GM12878 (cell line): ENCODE results near the gene JAKMIP1. TPM values are rescaled to one million over a fixed set of nuclear protein-coding genes. Genes with fewer than 3 reads are reported as not detected.
A peak's percentile ranks its signal among the peaks of the same experiment; 100 is the strongest.

Experiments used
- ATAC-seq: fragments of 200-7000 bp; cut with Tn5 transposase; 3 replicates; pipeline ENCODE4 v1.9.1; 2020; ENCODE audit warnings: mild to moderate bottlenecking, moderate library complexity
- BruUV-seq: library from RNA; stranded (reverse); fragments of 400-500 nt; replicated peaks from 2 replicates; lab custom pipeline; 2021; lab: Mats Ljungman, UMichigan
- CTCF ChIA-PET: fragments of 300-600 bp; sonication (Branson Sonifier 250); formaldehyde crosslinking; extraction: SDS; loops from one replicate; lab custom pipeline; 2021; ENCODE audit warnings: inconsistent platforms; lab: Yijun Ruan, JAX
- POLR2A ChIA-PET: fragments of 350-600 bp; formaldehyde crosslinking; extraction: SDS; loops from one replicate; lab custom pipeline; 2021; ENCODE audit warnings: inconsistent platforms; lab: Charles Lee
- RAD21 ChIA-PET: fragments of 300-600 bp; sonication (Branson Sonifier 250); formaldehyde crosslinking; loops from one replicate; lab custom pipeline; 2023; ENCODE audit warnings: antibody characterized with exemption; ENCODE audit not compliant: unreplicated experiment; lab: Charles Lee
- SMC1A ChIA-PET: fragments of 300-600 bp; sonication (Branson Sonifier 250); formaldehyde crosslinking; loops from one replicate; lab custom pipeline; 2023; ENCODE audit not compliant: unreplicated experiment, uncharacterized antibody; lab: Charles Lee
- DNase-seq: peaks from one replicate; pipeline ENCODE4 v3.0.0-alpha.2; 2011; ENCODE audit warnings: low read depth, low spot score
- FAIRE-seq: peaks from 3 replicates; lab custom pipeline; 2011; peaks lifted over from hg19 to GRCh38; lab: Jason Lieb, UNC
- H2AFZ ChIP-seq: 2 replicates; pipeline ENCODE4 v1.6.0; 2011; ENCODE audit warnings: low read depth, low read length, control low read depth; ENCODE audit not compliant: control insufficient read depth
- H3K27ac ChIP-seq: 2 replicates; pipeline ENCODE4 v1.5.1; 2011; ENCODE audit warnings: control low read depth; ENCODE audit not compliant: control insufficient read depth, insufficient read depth
- H3K27me3 ChIP-seq, 2 experiments: replicated peaks in 1 of 2; 2 replicates each; pipeline versions ENCODE4 v1.6.0 to v1.6.1; 2011; ENCODE audit warnings: low read length in 1 of 2; ENCODE audit not compliant: control insufficient read depth in 2 of 2, insufficient read depth in 2 of 2
- H3K36me3 ChIP-seq, 2 experiments: 2 replicates each; pipeline ENCODE4 v1.5.1; 2011; ENCODE audit warnings: low read length in 1 of 2; ENCODE audit not compliant: control insufficient read depth in 2 of 2, insufficient read depth in 2 of 2
- H3K4me1 ChIP-seq: 2 replicates; pipeline ENCODE4 v1.6.1; 2011; ENCODE audit warnings: mild to moderate bottlenecking, low read length, moderate library complexity, mixed read lengths; ENCODE audit not compliant: control insufficient read depth, insufficient read depth
- H3K4me2 ChIP-seq: 2 replicates; pipeline ENCODE4 v1.6.0; 2011; ENCODE audit warnings: control low read depth; ENCODE audit not compliant: control insufficient read depth, insufficient read depth
- H3K4me3 ChIP-seq: fragments of 200-600 bp; sonication (generic); 2 replicates; pipeline ENCODE4 v1.5.1; 2016
- H3K79me2 ChIP-seq: 2 replicates; pipeline ENCODE4 v1.6.0; 2011; ENCODE audit warnings: low read length; ENCODE audit not compliant: control insufficient read depth, insufficient read depth
- H3K9ac ChIP-seq: 2 replicates; pipeline ENCODE4 v1.8.0; 2011; ENCODE audit warnings: low read length, control low read depth, mixed read lengths; ENCODE audit not compliant: control insufficient read depth, insufficient read depth
- H3K9me3 ChIP-seq: replicated peaks from 3 replicates; pipeline ENCODE4 v1.5.1; 2011; ENCODE audit warnings: mild to moderate bottlenecking, low read length; ENCODE audit not compliant: control insufficient read depth, insufficient read depth
- H4K20me1 ChIP-seq: 2 replicates; pipeline ENCODE4 v1.6.0; 2011; ENCODE audit not compliant: control insufficient read depth, insufficient read depth
- BCLAF1 ChIP-seq: fragments of 450-650 bp; IDR thresholded peaks from 2 replicates; pipeline ENCODE4 v1.6.1; 2017; ENCODE audit warnings: antibody characterized with exemption, mild to moderate bottlenecking, moderate library complexity
- CTCF ChIP-seq, 3 experiments: IDR thresholded peaks in 2 of 3; conservative IDR thresholded peaks in 1 of 3; 2 replicates each; pipeline ENCODE4 v1.5.1; 2011; ENCODE audit warnings: low read depth in 3 of 3, low read length in 3 of 3, mild to moderate bottlenecking in 3 of 3, control low read depth in 2 of 3, moderate library complexity in 2 of 3, inconsistent platforms in 1 of 3, mixed read lengths in 1 of 3; ENCODE audit not compliant: control insufficient read depth in 2 of 3, insufficient read depth in 1 of 3; ENCODE audit errors: extremely low read depth in 1 of 3
- JUND ChIP-seq: IDR thresholded peaks from 2 replicates; pipeline ENCODE4 v1.6.1; 2012; ENCODE audit warnings: low read depth, mild to moderate bottlenecking, low read length, improper control_type of control experiment, moderate library complexity
- KAT2A ChIP-seq: conservative IDR thresholded peaks from 2 replicates; pipeline ENCODE4 v1.6.1; 2011; ENCODE audit warnings: low read depth, low read length; ENCODE audit not compliant: control insufficient read depth
- KLF5 ChIP-seq: fragments of 450-650 bp; IDR thresholded peaks from 2 replicates; pipeline ENCODE4 v1.6.1; 2014; ENCODE audit warnings: mild to moderate bottlenecking; ENCODE audit not compliant: partially characterized antibody
- TCF3 ChIP-seq: IDR thresholded peaks from 2 replicates; pipeline ENCODE4 v1.6.1; 2012; ENCODE audit warnings: low read depth, mild to moderate bottlenecking, low read length, borderline replicate concordance; ENCODE audit not compliant: insufficient read depth
- USF2 ChIP-seq: IDR thresholded peaks from 2 replicates; pipeline ENCODE4 v1.6.1; 2011; ENCODE audit warnings: low read depth, low read length, improper control_type of control experiment, borderline replicate concordance
- WGBS: methylation state at CpG from one replicate; pipeline ENCODE4 v1.1.6; 2016; ENCODE audit warnings: low lambda C conversion rate; ENCODE audit not compliant: insufficient replicate concordance, insufficient coverage; ENCODE audit errors: missing lambda C conversion rate; 5-methylcytosine and 5-hydroxymethylcytosine counted together
- in situ Hi-C: fragments of 300-500 bp; cut with MboI; formaldehyde crosslinking; loops from 9 replicates; pipeline ENCODE4 v1.14.3; 2018; ENCODE audit warnings: mixed read lengths
- intact Hi-C: fragments of 100-400 bp; cut with micrococcal nuclease; formaldehyde crosslinking; loops from one replicate; pipeline ENCODE4 v1.14.2; 2022; ENCODE audit not compliant: unreplicated experiment
- polyA plus RNA-seq, 11 experiments: library from polyadenylated mRNA; depleted of rRNA in 4 of 11; unstranded in 6 of 11; stranded (reverse) in 5 of 11; fragments of >200 nt; fragmentation: Nextera tagmentation in 4 of 11; fragmentation: Illumina TruSeq in 1 of 11; extraction: Ambion mirVana in 4 of 11; extraction: Trizol in 1 of 11; gene quantifications; 1 replicate in 1 of 11; 2 replicates in 10 of 11; pipeline versions ENCODE4 v1.2.1 to v1.2.3, GENCODE V29; 2011 to 2016; ENCODE audit warnings: inconsistent platforms in 2 of 11, missing spikeins in 2 of 11, low read depth in 1 of 11
- total RNA-seq, 4 experiments: library from RNA; depleted of rRNA in 3 of 4; stranded (reverse); fragments of >200 nt in 3 of 4; fragmentation: Illumina TruSeq in 1 of 4; extraction: Trizol in 1 of 4; gene quantifications; 2 replicates each; pipeline versions ENCODE4 v1.2.1 to v1.2.3, GENCODE V29; 2013 to 2021

JAKMIP1 gene
- total and polyA plus RNA-seq, 10 of the 15 experiments (the other 5 are each of a cell fraction or from before 2014, with no cell fraction given), result 0.52 to 16.7 (median 12.3) TPM

- in situ Hi-C loops (no loop called here), intact Hi-C loops (no loop called here)
- WGBS, result 31% methylated on average over 9 of the region's 9 CpGs
- ChIA-PET CTCF (interaction anchor here (0.9 to 1.5 kb wide), 5 partner anchors 9 to 78 kb away, joined by 3 to 6 read pairs (median 3); no protein-coding TSS in a partner anchor), SMC1A (interaction anchor here (1.3 to 1.5 kb wide), 3 partner anchors 8 to 26 kb away, joined by 3 to 5 read pairs (median 4); no protein-coding TSS in a partner anchor)
- no peak for DNase-seq
- H3K4me2 ChIP-seq, result no peak overlapping the region
- H3K4me3 ChIP-seq, result no peak overlapping the region
- TF ChIP-seq JUND (no peak), TCF3 (0 out of 2 replicates have a peak, but pooled peaks have one; percentile 15)
- TF ChIP-seq, all 136 proteins: peak for 1
- FAIRE-seq (no peak), ATAC-seq (no peak)
- RAD21 ChIA-PET, result interaction anchor here (1.0 kb wide), 2 partner anchors 18 to 28 kb away, joined by 3 to 4 read pairs; partner anchors contain the start of gene JAKMIP1
- Histone ChIP-seq H3K79me2 (peaks cover 3% of the 10 kb centered on the region; the same call in 1 of the 2 replicates), H3K27ac (no peak overlapping the region), H3K9ac (no peak overlapping the region), H3K36me3 (no peaks in the 10 kb centered on the region), H4K20me1 (no peaks in the 10 kb centered on the region), H3K4me1 (peaks cover 6% of the 10 kb centered on the region; the same call in 1 of the 2 replicates), H2AFZ (no peak overlapping the region; the same call in 1 of the 2 replicates), H3K9me3 (no peaks in the 10 kb centered on the region; the same call in 2 of the 3 replicates), H3K27me3 (no peaks in the 10 kb centered on the region)
- POLR2A ChIA-PET, result no interaction called here
- BruUV-seq, result no TSS peak
Observed at GRCh38 chr4:6172093-6172926, 28.0 kb downstream of the JAKMIP1 start.

- ChIA-PET POLR2A (no interaction called here), SMC1A (interaction anchor here (1.0 to 1.2 kb wide), 2 partner anchors 12 to 82 kb away, joined by 3 to 7 read pairs; no protein-coding TSS in a partner anchor), CTCF (no interaction called here), RAD21 (interaction anchor here (0.5 kb wide), 1 partner anchor 30 kb away, joined by 3 read pairs; no protein-coding TSS in a partner anchor)
- no TSS peak for BruUV-seq
- no peak for ATAC-seq
- H3K9ac ChIP-seq, result no peak overlapping the region
- no peak for DNase-seq
- H3K4me2 ChIP-seq, result no peak overlapping the region
- peaks cover 4% of the 10 kb centered on the region for H3K9me3 ChIP-seq
- no peaks in the 10 kb centered on the region for H4K20me1 ChIP-seq
- no peaks in the 10 kb centered on the region for H3K27me3 ChIP-seq
- H3K36me3 ChIP-seq, result no peaks in the 10 kb centered on the region
- no peak overlapping the region for H3K4me3 ChIP-seq
- no peak overlapping the region for H2AFZ ChIP-seq
- in situ Hi-C loops (no loop called here), intact Hi-C loops (no loop called here)
- 96% methylated on average over 4 of the region's 4 CpGs for WGBS
- peaks cover 3% of the 10 kb centered on the region; the same call in 1 of the 2 replicates for H3K79me2 ChIP-seq
- FAIRE-seq, result no peak
- no peak overlapping the region for H3K27ac ChIP-seq
- peaks cover 6% of the 10 kb centered on the region; the same call in 1 of the 2 replicates for H3K4me1 ChIP-seq
- TF ChIP-seq BCLAF1, result no peak
- TF ChIP-seq KAT2A, result no peak
- no peak for TF ChIP-seq USF2
- peak in 1 of 3 experiments; percentile 6; a peak in 1 of 6 replicates for TF ChIP-seq CTCF (IDR thresholded peaks at IDR 0.05 in 2 of 3, conservative IDR thresholded peaks at IDR 0.05 in 1 of 3; ENCODE audit: control insufficient read depth in 2 of 3, extremely low read depth in 1 of 3, insufficient read depth in 1 of 3, low read depth in 3 of 3, low read length in 3 of 3)
- TF ChIP-seq KLF5, result no peak
Observed at GRCh38 chr4:6169239-6169638, 31.1 kb downstream of the JAKMIP1 start.
